ENCODE measurements around the gene BTBD9. TPM values are rescaled to one million over a fixed set of nuclear protein-coding genes. Genes with fewer than 3 reads are reported as not detected.

Gene BTBD9
- total and polyA plus RNA-seq, 2 of the 13 experiments (the other 11 are each of a cell fraction or from before 2014, with no cell fraction given): 1.2 to 3.0 TPM

DNA sequence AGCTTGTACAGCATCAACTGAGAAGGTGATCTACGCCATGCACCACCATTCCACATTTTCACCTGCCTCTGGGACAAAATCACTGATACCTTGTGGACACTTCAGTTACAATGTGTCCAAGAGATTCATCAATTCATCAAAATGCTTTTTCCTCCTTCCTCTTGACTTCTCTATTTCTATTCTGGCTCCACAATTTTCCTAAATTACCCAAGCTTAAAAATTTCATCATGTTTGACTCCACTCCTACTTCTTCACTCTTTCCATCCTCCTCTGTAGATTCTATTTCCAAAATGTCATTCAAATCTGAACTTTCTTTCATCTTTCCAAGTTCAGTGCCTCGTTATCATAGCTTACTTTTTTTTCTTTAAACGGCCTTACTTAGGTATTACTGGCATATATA, 172.2 kb downstream of the BTBD9 start:
- CTCF ChIA-PET (ENCODE audit: low intra/inter-chr PET ratio, low total read pairs): no interaction called here
- H3K4me1 ChIP-seq (ENCODE audit: insufficient read depth, low read length): no peaks in the 10 kb centered on the region
- FAIRE-seq (no peak), ATAC-seq (no peak), DNase-seq (ENCODE audit: low spot score) (no peak)
- intact Hi-C loops (cut with micrococcal nuclease; ENCODE audit: unreplicated experiment): no loop called here
- in situ Hi-C loops (cut with HindIII; ENCODE audit: extremely low pct_ligation_motif_present, low pct_unique_long_range_greater_than_20kb): no loop called here
- no peaks in the 10 kb centered on the region for H4K20me1 ChIP-seq (ENCODE audit: insufficient read depth, low read length)
- H3K9ac ChIP-seq (ENCODE audit: insufficient read depth, low read depth, low read length): no peak overlapping the region
- no TSS peak for BruUV-seq (replicated peaks)
- POLR2A ChIA-PET: no interaction called here
- no peak overlapping the region for H3K27ac ChIP-seq (ENCODE audit: extremely low read length, insufficient read depth, low read length)
- no peak overlapping the region for H3K4me2 ChIP-seq (ENCODE audit: low read depth, low read length)
- no peaks in the 10 kb centered on the region for H3K79me2 ChIP-seq (ENCODE audit: insufficient read depth, low read length)
- H2AFZ ChIP-seq (ENCODE audit: low read length): no peak overlapping the region
- H3K27me3 ChIP-seq (ENCODE audit: control insufficient read depth in 1 of 2, insufficient read depth in 2 of 2, low read length in 2 of 2): no peaks in the 10 kb centered on the region
- no peaks in the 10 kb centered on the region for H3K36me3 ChIP-seq (replicated peaks in 1 of 2; ENCODE audit: control insufficient read depth in 1 of 2, insufficient read depth in 2 of 2, low read length in 2 of 2)
- 26% methylated on average over 3 of the region's 3 CpGs for WGBS (ENCODE audit: low lambda C conversion rate)
- H3K9me3 ChIP-seq (ENCODE audit: low read length): no peaks in the 10 kb centered on the region
- H3K4me3 ChIP-seq (replicated peaks in 1 of 3; ENCODE audit: insufficient read depth in 1 of 3, low read depth in 2 of 3, low read length in 3 of 3): no peak overlapping the region
- TF ChIP-seq ZNF790 (CRISPR knock-in tag; IDR thresholded peaks at IDR 0.05; ENCODE audit: borderline replicate concordance) (no peak), ZNF678 (CRISPR knock-in tag; IDR thresholded peaks at IDR 0.05) (no peak), ZNF773 (CRISPR knock-in tag; IDR thresholded peaks at IDR 0.05; ENCODE audit: borderline replicate concordance) (no peak), ZNF10 (CRISPR knock-in tag; IDR thresholded peaks at IDR 0.05; ENCODE audit: borderline replicate concordance, low read depth) (no peak), ZNF746 (CRISPR knock-in tag; IDR thresholded peaks at IDR 0.05) (no peak), MXD1 (CRISPR knock-in tag; IDR thresholded peaks at IDR 0.05) (no peak), FOXK1 (CRISPR knock-in tag; IDR thresholded peaks at IDR 0.05; ENCODE audit: borderline replicate concordance, low read depth) (no peak), ZNF841 (CRISPR knock-in tag; IDR thresholded peaks at IDR 0.05; ENCODE audit: borderline replicate concordance) (no peak), MXD4 (CRISPR knock-in tag; IDR thresholded peaks at IDR 0.05) (no peak), HIVEP1 (CRISPR knock-in tag; IDR thresholded peaks at IDR 0.05) (no peak), YY1 (IDR thresholded peaks at IDR 0.05; ENCODE audit: insufficient read depth, insufficient replicate concordance, low read depth, low read length) (no peak)
- TF ChIP-seq, protein P1, sequence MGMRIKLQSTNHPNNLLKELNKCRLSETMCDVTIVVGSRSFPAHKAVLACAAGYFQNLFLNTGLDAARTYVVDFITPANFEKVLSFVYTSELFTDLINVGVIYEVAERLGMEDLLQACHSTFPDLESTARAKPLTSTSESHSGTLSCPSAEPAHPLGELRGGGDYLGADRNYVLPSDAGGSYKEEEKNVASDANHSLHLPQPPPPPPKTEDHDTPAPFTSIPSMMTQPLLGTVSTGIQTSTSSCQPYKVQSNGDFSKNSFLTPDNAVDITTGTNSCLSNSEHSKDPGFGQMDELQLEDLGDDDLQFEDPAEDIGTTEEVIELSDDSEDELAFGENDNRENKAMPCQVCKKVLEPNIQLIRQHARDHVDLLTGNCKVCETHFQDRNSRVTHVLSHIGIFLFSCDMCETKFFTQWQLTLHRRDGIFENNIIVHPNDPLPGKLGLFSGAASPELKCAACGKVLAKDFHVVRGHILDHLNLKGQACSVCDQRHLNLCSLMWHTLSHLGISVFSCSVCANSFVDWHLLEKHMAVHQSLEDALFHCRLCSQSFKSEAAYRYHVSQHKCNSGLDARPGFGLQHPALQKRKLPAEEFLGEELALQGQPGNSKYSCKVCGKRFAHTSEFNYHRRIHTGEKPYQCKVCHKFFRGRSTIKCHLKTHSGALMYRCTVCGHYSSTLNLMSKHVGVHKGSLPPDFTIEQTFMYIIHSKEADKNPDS (CRISPR knock-in tag; IDR thresholded peaks at IDR 0.05): no peak
- TF ChIP-seq, protein P2, sequence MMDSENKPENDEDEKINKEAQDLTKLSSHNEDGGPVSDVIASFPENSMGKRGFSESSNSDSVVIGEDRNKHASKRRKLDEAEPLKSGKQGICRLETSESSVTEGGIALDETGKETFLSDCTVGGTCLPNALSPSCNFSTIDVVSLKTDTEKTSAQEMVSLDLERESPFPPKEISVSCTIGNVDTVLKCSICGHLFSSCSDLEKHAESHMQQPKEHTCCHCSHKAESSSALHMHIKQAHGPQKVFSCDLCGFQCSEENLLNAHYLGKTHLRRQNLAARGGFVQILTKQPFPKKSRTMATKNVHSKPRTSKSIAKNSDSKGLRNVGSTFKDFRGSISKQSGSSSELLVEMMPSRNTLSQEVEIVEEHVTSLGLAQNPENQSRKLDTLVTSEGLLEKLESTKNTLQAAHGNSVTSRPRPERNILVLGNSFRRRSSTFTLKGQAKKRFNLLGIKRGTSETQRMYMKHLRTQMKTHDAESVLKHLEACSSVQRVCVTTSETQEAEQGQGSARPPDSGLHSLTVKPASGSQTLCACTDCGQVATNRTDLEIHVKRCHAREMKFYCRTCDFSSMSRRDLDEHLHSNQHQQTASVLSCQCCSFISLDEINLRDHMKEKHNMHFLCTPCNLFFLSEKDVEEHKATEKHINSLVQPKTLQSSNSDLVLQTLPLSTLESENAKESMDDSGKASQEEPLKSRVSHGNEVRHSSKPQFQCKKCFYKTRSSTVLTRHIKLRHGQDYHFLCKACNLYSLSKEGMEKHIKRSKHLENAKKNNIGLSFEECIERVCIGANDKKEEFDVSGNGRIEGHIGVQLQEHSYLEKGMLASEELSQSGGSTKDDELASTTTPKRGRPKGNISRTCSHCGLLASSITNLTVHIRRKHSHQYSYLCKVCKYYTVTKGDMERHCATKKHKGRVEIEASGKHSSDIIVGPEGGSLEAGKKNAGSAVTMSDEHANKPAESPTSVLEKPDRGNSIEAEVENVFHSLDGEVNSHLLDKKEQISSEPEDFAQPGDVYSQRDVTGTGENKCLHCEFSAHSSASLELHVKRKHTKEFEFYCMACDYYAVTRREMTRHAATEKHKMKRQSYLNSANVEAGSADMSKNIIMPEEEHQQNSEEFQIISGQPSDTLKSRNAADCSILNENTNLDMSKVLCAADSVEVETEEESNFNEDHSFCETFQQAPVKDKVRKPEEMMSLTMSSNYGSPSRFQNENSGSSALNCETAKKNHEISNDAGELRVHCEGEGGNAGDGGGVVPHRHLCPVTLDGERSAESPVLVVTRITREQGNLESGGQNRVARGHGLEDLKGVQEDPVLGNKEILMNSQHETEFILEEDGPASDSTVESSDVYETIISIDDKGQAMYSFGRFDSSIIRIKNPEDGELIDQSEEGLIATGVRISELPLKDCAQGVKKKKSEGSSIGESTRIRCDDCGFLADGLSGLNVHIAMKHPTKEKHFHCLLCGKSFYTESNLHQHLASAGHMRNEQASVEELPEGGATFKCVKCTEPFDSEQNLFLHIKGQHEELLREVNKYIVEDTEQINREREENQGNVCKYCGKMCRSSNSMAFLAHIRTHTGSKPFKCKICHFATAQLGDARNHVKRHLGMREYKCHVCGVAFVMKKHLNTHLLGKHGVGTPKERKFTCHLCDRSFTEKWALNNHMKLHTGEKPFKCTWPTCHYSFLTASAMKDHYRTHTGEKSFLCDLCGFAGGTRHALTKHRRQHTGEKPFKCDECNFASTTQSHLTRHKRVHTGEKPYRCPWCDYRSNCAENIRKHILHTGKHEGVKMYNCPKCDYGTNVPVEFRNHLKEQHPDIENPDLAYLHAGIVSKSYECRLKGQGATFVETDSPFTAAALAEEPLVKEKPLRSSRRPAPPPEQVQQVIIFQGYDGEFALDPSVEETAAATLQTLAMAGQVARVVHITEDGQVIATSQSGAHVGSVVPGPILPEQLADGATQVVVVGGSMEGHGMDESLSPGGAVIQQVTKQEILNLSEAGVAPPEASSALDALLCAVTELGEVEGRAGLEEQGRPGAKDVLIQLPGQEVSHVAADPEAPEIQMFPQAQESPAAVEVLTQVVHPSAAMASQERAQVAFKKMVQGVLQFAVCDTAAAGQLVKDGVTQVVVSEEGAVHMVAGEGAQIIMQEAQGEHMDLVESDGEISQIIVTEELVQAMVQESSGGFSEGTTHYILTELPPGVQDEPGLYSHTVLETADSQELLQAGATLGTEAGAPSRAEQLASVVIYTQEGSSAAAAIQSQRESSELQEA (CRISPR knock-in tag; IDR thresholded peaks at IDR 0.05; ENCODE audit: not compliant biosample characterization): no peak
- TF ChIP-seq, protein P3, sequence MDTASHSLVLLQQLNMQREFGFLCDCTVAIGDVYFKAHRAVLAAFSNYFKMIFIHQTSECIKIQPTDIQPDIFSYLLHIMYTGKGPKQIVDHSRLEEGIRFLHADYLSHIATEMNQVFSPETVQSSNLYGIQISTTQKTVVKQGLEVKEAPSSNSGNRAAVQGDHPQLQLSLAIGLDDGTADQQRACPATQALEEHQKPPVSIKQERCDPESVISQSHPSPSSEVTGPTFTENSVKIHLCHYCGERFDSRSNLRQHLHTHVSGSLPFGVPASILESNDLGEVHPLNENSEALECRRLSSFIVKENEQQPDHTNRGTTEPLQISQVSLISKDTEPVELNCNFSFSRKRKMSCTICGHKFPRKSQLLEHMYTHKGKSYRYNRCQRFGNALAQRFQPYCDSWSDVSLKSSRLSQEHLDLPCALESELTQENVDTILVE (CRISPR knock-in tag; IDR thresholded peaks at IDR 0.05): no peak
